HL-60 (cell line): ENCODE data around the gene KIF26B.

Source experiments
- DNase-seq, 2 experiments: peaks; one replicate each; pipeline ENCODE4 v3.0.0-alpha.2; 2010 to 2020; ENCODE audit warnings: low read depth in 1 of 2, low spot score in 1 of 2
- H3K27ac ChIP-seq: fragments of 250-450 bp; sonication (Bioruptor Pico); replicated peaks from 2 replicates; pipeline ENCODE4 v1.5.1; 2020; ENCODE audit warnings: mild to moderate bottlenecking, moderate library complexity
- H3K27me3 ChIP-seq: fragments of 250-450 bp; sonication (Bioruptor Pico); 2 replicates; pipeline ENCODE4 v1.5.1; 2021; ENCODE audit warnings: mild to moderate bottlenecking, moderate library complexity; ENCODE audit not compliant: insufficient read depth, poor library complexity, severe bottlenecking
- H3K4me3 ChIP-seq: replicated peaks from 2 replicates; pipeline ENCODE4 v1.5.1; 2011; ENCODE audit warnings: mild to moderate bottlenecking, control low read depth, low read length; ENCODE audit not compliant: insufficient read depth
- GABPA ChIP-seq: IDR thresholded peaks from 2 replicates; pipeline ENCODE4 v1.6.1; 2012; ENCODE audit warnings: low read depth
- POLR2AphosphoS5 ChIP-seq: IDR thresholded peaks from 2 replicates; pipeline ENCODE4 v1.6.1; 2012; ENCODE audit warnings: low read depth
- SPI1 ChIP-seq: IDR thresholded peaks from 2 replicates; pipeline ENCODE4 v1.6.1; 2012; ENCODE audit warnings: low read depth, mild to moderate bottlenecking, borderline replicate concordance
- TF ChIP-seq, protein P1 (sequence below): IDR thresholded peaks from one replicate; pipeline ENCODE4 v1.5.1; 2011; ENCODE audit warnings: low read length, control low read depth, inconsistent platforms; ENCODE audit not compliant: insufficient read depth
- TF ChIP-seq, protein P2 (sequence below): IDR thresholded peaks from 2 replicates; pipeline ENCODE4 v1.6.1; 2012; ENCODE audit warnings: low read depth; ENCODE audit not compliant: insufficient replicate concordance

The KIF26B gene

DNA sequence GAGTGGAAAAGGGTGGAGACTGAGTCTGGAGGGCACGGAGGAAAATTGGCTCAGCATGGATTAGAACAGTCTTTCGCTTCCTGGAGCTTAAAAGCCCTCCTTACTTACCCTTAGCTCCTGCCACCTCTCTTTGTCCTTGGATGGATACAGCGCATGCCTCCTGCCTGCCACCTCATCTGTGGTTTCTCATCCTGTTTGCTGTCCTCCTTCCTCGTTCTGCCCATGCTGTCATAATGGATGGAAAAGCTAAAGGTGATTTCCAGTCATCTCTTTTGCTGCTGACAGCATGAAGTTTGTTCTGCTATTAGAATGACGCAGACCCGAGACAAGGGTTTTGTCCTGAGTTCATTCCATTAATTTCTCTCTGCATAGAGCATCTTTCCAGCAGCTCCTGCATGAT lies 425.9 kb downstream of the KIF26B start:
- Histone ChIP-seq H3K27me3 (no peaks in the 10 kb centered on the region), H3K27ac (no peak overlapping the region), H3K4me3 (no peak overlapping the region)
- TF ChIP-seq GABPA (no peak), POLR2AphosphoS5 (no peak), SPI1 (no peak)
- TF ChIP-seq, protein P1, sequence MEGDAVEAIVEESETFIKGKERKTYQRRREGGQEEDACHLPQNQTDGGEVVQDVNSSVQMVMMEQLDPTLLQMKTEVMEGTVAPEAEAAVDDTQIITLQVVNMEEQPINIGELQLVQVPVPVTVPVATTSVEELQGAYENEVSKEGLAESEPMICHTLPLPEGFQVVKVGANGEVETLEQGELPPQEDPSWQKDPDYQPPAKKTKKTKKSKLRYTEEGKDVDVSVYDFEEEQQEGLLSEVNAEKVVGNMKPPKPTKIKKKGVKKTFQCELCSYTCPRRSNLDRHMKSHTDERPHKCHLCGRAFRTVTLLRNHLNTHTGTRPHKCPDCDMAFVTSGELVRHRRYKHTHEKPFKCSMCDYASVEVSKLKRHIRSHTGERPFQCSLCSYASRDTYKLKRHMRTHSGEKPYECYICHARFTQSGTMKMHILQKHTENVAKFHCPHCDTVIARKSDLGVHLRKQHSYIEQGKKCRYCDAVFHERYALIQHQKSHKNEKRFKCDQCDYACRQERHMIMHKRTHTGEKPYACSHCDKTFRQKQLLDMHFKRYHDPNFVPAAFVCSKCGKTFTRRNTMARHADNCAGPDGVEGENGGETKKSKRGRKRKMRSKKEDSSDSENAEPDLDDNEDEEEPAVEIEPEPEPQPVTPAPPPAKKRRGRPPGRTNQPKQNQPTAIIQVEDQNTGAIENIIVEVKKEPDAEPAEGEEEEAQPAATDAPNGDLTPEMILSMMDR: no peak
- TF ChIP-seq, protein P2, sequence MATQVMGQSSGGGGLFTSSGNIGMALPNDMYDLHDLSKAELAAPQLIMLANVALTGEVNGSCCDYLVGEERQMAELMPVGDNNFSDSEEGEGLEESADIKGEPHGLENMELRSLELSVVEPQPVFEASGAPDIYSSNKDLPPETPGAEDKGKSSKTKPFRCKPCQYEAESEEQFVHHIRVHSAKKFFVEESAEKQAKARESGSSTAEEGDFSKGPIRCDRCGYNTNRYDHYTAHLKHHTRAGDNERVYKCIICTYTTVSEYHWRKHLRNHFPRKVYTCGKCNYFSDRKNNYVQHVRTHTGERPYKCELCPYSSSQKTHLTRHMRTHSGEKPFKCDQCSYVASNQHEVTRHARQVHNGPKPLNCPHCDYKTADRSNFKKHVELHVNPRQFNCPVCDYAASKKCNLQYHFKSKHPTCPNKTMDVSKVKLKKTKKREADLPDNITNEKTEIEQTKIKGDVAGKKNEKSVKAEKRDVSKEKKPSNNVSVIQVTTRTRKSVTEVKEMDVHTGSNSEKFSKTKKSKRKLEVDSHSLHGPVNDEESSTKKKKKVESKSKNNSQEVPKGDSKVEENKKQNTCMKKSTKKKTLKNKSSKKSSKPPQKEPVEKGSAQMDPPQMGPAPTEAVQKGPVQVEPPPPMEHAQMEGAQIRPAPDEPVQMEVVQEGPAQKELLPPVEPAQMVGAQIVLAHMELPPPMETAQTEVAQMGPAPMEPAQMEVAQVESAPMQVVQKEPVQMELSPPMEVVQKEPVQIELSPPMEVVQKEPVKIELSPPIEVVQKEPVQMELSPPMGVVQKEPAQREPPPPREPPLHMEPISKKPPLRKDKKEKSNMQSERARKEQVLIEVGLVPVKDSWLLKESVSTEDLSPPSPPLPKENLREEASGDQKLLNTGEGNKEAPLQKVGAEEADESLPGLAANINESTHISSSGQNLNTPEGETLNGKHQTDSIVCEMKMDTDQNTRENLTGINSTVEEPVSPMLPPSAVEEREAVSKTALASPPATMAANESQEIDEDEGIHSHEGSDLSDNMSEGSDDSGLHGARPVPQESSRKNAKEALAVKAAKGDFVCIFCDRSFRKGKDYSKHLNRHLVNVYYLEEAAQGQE: no peak
- DNase-seq: no peak

DNA sequence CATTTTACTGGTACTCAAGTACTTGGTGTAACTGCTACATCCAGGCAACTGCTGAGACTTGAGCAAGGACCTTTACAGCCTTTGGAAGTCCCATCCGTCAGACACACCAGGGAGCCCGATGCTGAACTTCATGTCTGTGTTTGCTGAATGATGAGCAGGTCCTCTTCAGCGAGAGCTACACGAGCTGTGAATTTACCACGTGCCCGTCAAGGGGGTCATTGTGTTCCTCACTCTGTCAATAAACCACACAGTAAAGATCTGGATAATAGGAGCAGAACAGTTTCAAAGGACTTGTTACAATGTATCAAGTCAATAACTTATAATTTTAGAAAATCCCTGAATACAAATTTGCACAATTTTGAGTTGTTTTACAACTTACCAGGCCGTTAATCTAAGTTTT lies 427.2 kb downstream of the KIF26B start:
- TF ChIP-seq GABPA: no peak
- DNase-seq: no peak
- Histone ChIP-seq H3K4me3 (no peak overlapping the region), H3K27me3 (no peaks in the 10 kb centered on the region), H3K27ac (no peak overlapping the region)

DNA sequence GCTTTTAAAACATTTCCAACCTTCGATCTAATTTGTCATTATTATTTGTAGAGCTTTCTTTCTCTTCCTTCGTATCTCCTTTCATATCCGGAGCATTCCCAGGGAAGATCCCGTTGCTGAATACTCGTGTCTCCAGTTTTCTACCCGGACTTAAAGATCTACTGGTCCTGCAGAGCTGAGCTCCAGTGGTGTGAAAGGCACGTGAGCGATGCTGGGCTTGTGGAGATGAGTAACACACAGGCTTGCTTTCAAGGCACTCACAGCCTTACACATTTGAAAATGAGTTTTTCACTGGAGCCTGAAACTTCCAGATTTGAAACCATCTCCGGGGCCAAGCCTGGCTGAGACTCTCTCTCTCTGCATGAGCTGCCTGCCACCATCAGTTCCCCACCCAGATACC lies 428.3 kb downstream of the KIF26B start:
- no peak overlapping the region for H3K4me3 ChIP-seq
- DNase-seq: no peak
- TF ChIP-seq, protein P2: no peak
- TF ChIP-seq, protein P1: no peak
- TF ChIP-seq SPI1 (no peak), GABPA (no peak), POLR2AphosphoS5 (no peak)
- no peak overlapping the region for H3K27ac ChIP-seq
- no peaks in the 10 kb centered on the region for H3K27me3 ChIP-seq

DNA sequence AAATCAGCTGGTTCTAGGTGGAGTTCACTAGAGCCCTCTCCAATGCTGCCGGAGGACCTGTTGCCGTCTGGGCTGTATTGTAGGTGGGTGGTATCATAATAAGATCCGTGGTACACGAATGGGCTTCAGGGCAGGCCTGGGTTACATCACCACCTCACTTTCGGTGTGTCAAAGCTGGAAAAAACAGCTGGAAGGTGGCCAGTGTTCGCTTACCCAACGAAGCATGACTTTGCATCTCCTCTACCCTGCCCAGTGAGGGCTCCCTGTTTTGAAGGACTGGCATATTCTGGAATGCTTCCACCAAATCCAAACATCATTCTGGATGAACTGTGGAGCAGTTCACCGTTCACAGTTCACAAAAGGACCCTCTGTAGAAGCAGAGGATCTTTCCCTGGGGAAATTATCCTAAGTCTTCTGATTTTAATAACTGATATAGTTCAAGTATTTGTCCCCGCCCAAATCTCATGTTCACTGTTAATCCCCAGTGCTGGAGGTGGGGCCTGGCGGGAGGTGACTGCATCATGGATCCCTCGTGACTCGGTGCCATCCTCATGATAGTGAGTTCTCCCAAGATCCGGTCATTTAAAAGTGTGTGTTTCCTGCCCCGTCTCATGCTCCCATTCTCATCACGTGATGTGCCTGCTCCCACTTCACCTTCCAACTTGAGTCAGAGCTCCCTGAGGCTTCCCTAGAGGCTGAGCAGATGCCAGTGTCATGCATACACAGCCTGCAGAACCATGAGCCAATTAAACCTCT lies 429.0 kb downstream of the KIF26B start:
- no peak overlapping the region for H3K27ac ChIP-seq
- DNase-seq: no peak
- no peak overlapping the region for H3K4me3 ChIP-seq
- TF ChIP-seq, protein P1: no peak
- TF ChIP-seq SPI1: no peak
- no peak for TF ChIP-seq GABPA
- TF ChIP-seq POLR2AphosphoS5: no peak
- TF ChIP-seq, protein P2: no peak
- H3K27me3 ChIP-seq: no peaks in the 10 kb centered on the region
